Measurements from ENCODE around the gene TRIM68. TPM values are rescaled to one million over a fixed set of nuclear protein-coding genes. Genes with fewer than 3 reads are reported as not detected.

TRIM68 gene
- total RNA-seq, 2 donors from 2014 or later = 11.3 to 13.8 TPM

GRCh38 chr11:4565371-4565770 lies 42.7 kb downstream of the TRIM68 start:
- no peaks in the 10 kb centered on the region for H3K27me3 Mint-ChIP-seq (ENCODE audit: insufficient read depth)
- no peak overlapping the region for H3K27ac Mint-ChIP-seq
- Histone ChIP-seq H3K4me3 (ENCODE audit: low read length) (no peak overlapping the region), H3K4me1 (ENCODE audit: control insufficient read depth, insufficient read depth, low read length) (no peaks in the 10 kb centered on the region), H3K36me3 (ENCODE audit: control insufficient read depth, insufficient read depth, low read length) (no peaks in the 10 kb centered on the region), H3K27me3 (ENCODE audit: control insufficient read depth, insufficient read depth, low read length, poor library complexity, severe bottlenecking) (no peaks in the 10 kb centered on the region), H3K27ac (ENCODE audit: low read depth, low read length) (no peak overlapping the region), H3K9ac (ENCODE audit: extremely low read depth, low read length, poor library complexity, severe bottlenecking) (no peak overlapping the region), H3K9me3 (ENCODE audit: control insufficient read depth, low read length) (peaks cover 22% of the 10 kb centered on the region)
- WGBS, 2 experiments (ENCODE audit: insufficient coverage in 1 of 2, insufficient read length in 1 of 2) = 69 to 96% methylated on average over 2 of the region's 3 CpGs
- H3K9me3 Mint-ChIP-seq = peaks cover 33% of the 10 kb centered on the region
- no peak for TF ChIP-seq CTCF (conservative IDR thresholded peaks at IDR 0.05)
- H3K36me3 Mint-ChIP-seq (ENCODE audit: low read depth) = no peaks in the 10 kb centered on the region
- no peak overlapping the region for H3K4me3 Mint-ChIP-seq
- H3K4me1 Mint-ChIP-seq = no peaks in the 10 kb centered on the region
- no peak for DNase-seq

- Histone ChIP-seq H3K27ac (ENCODE audit: low read depth, low read length) (no peak overlapping the region), H3K9me3 (ENCODE audit: control insufficient read depth, low read length) (peaks cover 6% of the 10 kb centered on the region), H3K36me3 (ENCODE audit: control insufficient read depth, insufficient read depth, low read length) (no peaks in the 10 kb centered on the region), H3K4me1 (ENCODE audit: control insufficient read depth, insufficient read depth, low read length) (no peaks in the 10 kb centered on the region), H3K4me3 (ENCODE audit: low read length) (no peak overlapping the region), H3K9ac (ENCODE audit: extremely low read depth, low read length, poor library complexity, severe bottlenecking) (no peak overlapping the region), H3K27me3 (ENCODE audit: control insufficient read depth, insufficient read depth, low read length, poor library complexity, severe bottlenecking) (no peaks in the 10 kb centered on the region)
- Mint-ChIP-seq H3K36me3 (ENCODE audit: low read depth) (no peaks in the 10 kb centered on the region), H3K9me3 (peaks cover 18% of the 10 kb centered on the region), H3K4me3 (no peak overlapping the region), H3K27me3 (ENCODE audit: insufficient read depth) (no peaks in the 10 kb centered on the region), H3K27ac (no peak overlapping the region), H3K4me1 (no peaks in the 10 kb centered on the region)
- 91% methylated on average over 1 of the region's 1 CpG; no CpG with 5 or more reads in 1 of the 2 experiments for WGBS, 2 experiments (ENCODE audit: insufficient coverage in 1 of 2, insufficient read length in 1 of 2)
- TF ChIP-seq CTCF (conservative IDR thresholded peaks at IDR 0.05) = no peak
- no peak for DNase-seq
These were observed 47.6 kb downstream of the TRIM68 start for GRCh38 chr11:4560467-4560866.

GRCh38 chr11:4559527-4560440 lies 48.2 kb downstream of the TRIM68 start:
- Histone ChIP-seq H3K9me3 (ENCODE audit: control insufficient read depth, low read length) (peaks cover 6% of the 10 kb centered on the region), H3K36me3 (ENCODE audit: control insufficient read depth, insufficient read depth, low read length) (no peaks in the 10 kb centered on the region), H3K4me3 (ENCODE audit: low read length) (no peak overlapping the region), H3K9ac (ENCODE audit: extremely low read depth, low read length, poor library complexity, severe bottlenecking) (no peak overlapping the region), H3K27ac (ENCODE audit: low read depth, low read length) (no peak overlapping the region), H3K4me1 (ENCODE audit: control insufficient read depth, insufficient read depth, low read length) (no peaks in the 10 kb centered on the region), H3K27me3 (ENCODE audit: control insufficient read depth, insufficient read depth, low read length, poor library complexity, severe bottlenecking) (no peaks in the 10 kb centered on the region)
- H3K9me3 Mint-ChIP-seq = peaks cover 14% of the 10 kb centered on the region
- no peak overlapping the region for H3K27ac Mint-ChIP-seq
- H3K4me1 Mint-ChIP-seq = no peaks in the 10 kb centered on the region
- DNase-seq = no peak
- no peak overlapping the region for H3K4me3 Mint-ChIP-seq
- H3K36me3 Mint-ChIP-seq (ENCODE audit: low read depth) = no peaks in the 10 kb centered on the region
- WGBS, 2 experiments (ENCODE audit: insufficient coverage in 1 of 2, insufficient read length in 1 of 2) = 78 to 84% methylated on average over 5 to 8 of the region's 8 CpGs
- H3K27me3 Mint-ChIP-seq (ENCODE audit: insufficient read depth) = no peaks in the 10 kb centered on the region
- TF ChIP-seq CTCF (conservative IDR thresholded peaks at IDR 0.05) = no peak
